Measurements from ENCODE around the gene DUSP1.

DNA sequence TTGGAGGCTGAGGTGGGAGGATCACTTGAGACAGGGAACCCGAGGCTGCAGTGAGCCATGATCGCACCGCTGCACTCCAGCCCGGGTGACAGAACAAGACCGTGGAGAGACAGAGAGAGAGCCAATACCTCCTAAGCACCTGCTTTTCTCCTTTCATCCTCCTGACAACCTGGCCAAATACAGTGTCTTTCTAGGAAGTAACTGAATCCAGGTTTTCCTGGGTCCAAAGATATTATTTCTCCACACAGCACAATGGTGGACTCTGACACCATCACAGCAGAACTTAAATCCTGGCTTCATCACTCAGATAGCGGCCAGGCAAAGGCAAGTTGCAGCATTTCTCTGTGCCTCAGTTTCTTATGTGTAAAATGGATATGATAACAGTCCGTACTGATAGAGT lies 21.9 kb downstream of the DUSP1 start:
- TF ChIP-seq, protein P1, sequence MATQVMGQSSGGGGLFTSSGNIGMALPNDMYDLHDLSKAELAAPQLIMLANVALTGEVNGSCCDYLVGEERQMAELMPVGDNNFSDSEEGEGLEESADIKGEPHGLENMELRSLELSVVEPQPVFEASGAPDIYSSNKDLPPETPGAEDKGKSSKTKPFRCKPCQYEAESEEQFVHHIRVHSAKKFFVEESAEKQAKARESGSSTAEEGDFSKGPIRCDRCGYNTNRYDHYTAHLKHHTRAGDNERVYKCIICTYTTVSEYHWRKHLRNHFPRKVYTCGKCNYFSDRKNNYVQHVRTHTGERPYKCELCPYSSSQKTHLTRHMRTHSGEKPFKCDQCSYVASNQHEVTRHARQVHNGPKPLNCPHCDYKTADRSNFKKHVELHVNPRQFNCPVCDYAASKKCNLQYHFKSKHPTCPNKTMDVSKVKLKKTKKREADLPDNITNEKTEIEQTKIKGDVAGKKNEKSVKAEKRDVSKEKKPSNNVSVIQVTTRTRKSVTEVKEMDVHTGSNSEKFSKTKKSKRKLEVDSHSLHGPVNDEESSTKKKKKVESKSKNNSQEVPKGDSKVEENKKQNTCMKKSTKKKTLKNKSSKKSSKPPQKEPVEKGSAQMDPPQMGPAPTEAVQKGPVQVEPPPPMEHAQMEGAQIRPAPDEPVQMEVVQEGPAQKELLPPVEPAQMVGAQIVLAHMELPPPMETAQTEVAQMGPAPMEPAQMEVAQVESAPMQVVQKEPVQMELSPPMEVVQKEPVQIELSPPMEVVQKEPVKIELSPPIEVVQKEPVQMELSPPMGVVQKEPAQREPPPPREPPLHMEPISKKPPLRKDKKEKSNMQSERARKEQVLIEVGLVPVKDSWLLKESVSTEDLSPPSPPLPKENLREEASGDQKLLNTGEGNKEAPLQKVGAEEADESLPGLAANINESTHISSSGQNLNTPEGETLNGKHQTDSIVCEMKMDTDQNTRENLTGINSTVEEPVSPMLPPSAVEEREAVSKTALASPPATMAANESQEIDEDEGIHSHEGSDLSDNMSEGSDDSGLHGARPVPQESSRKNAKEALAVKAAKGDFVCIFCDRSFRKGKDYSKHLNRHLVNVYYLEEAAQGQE (IDR thresholded peaks at IDR 0.05; ENCODE audit: insufficient read depth in 1 of 2, low read depth in 2 of 2, low read length in 2 of 2), result no peak
- no peak for TF ChIP-seq TAF1 (IDR thresholded peaks at IDR 0.05; ENCODE audit: borderline replicate concordance, insufficient read depth, low read length)
- no peak for TF ChIP-seq POLR2AphosphoS5 (IDR thresholded peaks at IDR 0.05; ENCODE audit: low read depth, low read length)

Measured in PFSK-1 (cell line).